ENCODE results near the gene PGF.

Gene PGF

DNA sequence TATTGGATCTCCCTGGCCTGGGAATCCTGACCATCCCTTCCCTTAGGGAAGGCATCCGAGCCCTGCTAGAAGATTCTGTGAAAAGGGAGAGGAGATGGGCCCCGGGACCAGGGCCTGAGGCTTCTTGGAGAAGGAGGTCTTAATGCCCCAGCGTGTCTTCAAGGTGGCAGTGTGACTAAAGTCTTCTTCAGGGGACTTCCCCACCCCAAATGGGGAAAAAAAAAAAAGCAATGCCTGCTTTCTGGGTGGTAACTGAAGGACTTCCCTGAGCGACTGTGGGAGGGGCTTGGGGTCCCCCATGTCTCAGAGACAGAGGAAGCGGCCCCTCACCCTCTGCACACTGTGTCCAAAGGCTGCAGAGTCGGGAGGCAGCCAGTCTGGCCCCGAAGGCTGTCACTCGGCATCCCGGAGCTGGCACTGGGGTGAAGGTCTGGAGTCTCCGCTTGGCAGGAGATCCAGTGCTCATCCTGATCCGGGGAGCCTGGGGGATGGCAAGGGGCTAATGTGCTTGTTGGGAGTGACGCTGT lies 7.8 kb upstream of the PGF start:
- TF ChIP-seq, protein P1, sequence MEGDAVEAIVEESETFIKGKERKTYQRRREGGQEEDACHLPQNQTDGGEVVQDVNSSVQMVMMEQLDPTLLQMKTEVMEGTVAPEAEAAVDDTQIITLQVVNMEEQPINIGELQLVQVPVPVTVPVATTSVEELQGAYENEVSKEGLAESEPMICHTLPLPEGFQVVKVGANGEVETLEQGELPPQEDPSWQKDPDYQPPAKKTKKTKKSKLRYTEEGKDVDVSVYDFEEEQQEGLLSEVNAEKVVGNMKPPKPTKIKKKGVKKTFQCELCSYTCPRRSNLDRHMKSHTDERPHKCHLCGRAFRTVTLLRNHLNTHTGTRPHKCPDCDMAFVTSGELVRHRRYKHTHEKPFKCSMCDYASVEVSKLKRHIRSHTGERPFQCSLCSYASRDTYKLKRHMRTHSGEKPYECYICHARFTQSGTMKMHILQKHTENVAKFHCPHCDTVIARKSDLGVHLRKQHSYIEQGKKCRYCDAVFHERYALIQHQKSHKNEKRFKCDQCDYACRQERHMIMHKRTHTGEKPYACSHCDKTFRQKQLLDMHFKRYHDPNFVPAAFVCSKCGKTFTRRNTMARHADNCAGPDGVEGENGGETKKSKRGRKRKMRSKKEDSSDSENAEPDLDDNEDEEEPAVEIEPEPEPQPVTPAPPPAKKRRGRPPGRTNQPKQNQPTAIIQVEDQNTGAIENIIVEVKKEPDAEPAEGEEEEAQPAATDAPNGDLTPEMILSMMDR (IDR thresholded peaks at IDR 0.05; ENCODE audit: low read depth, low read length, missing control alignments): no peak
- DNase-seq (ENCODE audit: extremely low read depth, low read depth): no peak
- H3K4me3 ChIP-seq (replicated peaks; ENCODE audit: low read depth, low read length): no peak overlapping the region

DNA sequence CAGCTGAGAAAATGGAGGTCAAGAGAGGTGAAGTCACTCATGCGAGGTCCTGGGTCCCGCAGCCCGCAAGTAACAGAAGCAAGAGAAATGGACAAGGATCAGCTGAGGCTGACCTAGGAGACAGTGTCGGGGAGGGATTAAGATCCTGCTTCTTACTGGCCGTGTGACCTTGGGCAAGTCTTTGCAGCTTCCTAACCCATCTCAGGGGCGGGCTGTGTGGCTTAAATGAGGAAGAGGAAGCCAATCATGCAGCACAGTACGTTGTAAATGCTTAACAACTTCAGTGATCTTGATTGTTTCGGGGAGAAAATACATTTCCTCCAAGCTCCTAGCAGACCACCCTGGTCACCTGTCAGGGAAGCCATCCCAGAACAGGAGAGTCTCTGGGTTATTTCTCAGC lies 7.1 kb upstream of the PGF start:
- no peak for DNase-seq (ENCODE audit: extremely low read depth, low read depth)
- TF ChIP-seq, protein P1 (IDR thresholded peaks at IDR 0.05; ENCODE audit: low read depth, low read length, missing control alignments): no peak
- H3K4me3 ChIP-seq (replicated peaks; ENCODE audit: low read depth, low read length): no peak overlapping the region

DNA sequence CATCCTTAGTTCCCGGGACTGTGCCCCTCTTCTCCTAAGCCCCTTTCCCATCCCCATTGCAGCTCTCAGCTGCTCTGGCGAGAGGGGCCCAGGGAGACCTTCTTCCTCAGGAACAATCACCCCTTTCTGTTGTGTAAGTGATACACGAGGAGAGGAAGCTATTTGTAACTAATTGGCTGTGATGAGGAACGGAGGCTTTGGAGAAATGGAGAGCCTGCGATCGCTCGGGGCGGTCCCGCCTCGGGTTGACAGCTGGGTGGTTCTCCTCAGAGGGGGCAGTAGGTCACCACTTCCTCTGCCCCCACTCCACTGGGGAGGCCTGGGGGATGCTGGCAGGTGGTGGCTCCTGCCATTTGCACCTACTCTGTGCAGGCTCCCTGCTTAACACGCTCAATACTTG lies 6.6 kb upstream of the PGF start:
- no peak overlapping the region for H3K4me3 ChIP-seq (replicated peaks; ENCODE audit: low read depth, low read length)
- DNase-seq (ENCODE audit: extremely low read depth, low read depth): no peak
- TF ChIP-seq, protein P1 (IDR thresholded peaks at IDR 0.05; ENCODE audit: low read depth, low read length, missing control alignments): no peak

DNA sequence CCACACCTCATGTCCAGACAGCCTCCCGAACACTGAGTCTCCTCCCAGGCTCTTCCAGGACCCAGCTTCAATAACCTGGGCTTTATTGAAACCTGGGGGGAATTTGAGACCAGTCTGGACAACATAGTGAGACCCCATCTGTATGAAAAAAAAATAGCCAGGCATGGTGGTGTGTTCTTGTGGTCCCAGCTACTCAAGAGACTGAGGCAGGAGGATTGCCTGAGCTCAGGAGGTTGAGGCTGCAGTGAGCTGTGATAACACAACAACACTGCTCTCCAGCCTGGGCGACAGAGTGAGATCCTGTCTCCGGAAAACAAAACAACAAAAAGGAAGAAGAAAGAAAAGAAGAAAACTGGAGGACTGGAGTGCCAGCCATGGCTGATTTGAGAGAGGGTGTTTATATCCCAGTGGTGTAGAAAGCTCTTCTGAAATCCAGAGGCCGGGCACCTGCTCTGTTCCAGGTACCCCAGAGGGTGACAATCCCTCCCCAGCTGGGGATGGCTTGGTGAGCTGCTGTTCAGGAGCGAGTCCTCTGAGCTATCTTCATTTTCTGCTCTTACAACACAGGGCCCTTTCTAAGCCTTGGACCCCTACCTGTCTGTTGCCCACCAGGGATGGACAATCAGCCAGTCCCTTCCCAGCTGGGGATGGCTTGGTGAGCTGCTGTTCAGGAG lies 6.0 kb upstream of the PGF start:
- no peak overlapping the region for H3K4me3 ChIP-seq (replicated peaks; ENCODE audit: low read depth, low read length)
- DNase-seq (ENCODE audit: extremely low read depth, low read depth): no peak
- TF ChIP-seq, protein P1 (IDR thresholded peaks at IDR 0.05; ENCODE audit: low read depth, low read length, missing control alignments): no peak

DNA sequence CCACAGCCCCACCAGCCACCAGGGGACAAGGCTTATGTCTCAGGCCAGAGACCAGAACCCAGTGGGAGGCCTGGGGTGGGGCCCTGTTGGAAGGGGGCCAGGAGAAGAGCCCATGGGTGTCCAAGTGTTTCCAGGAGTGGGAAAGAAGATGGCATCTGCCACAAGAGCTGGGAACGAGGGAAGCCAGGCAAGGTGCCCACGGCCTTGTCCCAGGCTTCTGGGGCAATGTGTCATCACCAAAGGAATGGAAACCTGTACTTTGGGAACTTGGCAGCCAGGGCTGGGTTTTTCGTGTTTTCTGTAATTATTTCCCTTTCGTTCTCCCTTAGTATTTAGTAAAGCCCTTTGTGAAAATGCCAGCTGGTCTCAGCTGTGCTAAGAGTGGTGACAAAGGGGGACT lies 5.3 kb upstream of the PGF start:
- TF ChIP-seq, protein P1 (IDR thresholded peaks at IDR 0.05; ENCODE audit: low read depth, low read length, missing control alignments): no peak
- no peak for DNase-seq (ENCODE audit: extremely low read depth, low read depth)
- no peak overlapping the region for H3K4me3 ChIP-seq (replicated peaks; ENCODE audit: low read depth, low read length)

DNA sequence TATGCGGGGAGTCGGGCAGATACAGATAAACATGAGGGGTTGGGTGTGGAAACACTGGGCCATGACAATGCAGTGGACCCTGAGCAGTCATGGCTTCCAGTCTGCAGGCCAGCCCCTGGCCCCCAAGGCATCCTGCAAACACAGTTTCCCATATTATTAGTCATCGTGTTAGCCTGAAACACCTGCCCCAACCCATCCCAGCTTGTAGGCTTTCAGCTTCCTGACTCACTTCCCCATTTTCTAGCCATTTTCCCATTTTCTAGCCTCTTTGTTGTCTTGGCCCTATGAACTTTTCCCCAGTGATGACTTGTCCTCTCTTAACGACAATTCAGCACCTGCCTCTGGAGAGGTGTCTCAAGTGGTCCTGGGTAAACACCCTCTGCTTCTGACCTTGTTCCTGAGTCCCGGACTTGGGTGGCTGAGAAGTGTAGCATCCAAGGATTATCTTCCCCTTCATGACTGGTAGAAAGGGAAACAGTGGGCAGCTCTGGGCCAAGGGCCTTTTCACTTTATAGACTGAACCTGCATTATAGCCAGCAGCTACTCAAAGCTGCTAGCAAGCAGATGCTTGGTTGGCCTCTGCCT lies 4.3 kb upstream of the PGF start:
- H3K4me3 ChIP-seq (replicated peaks; ENCODE audit: low read depth, low read length): no peak overlapping the region
- DNase-seq (ENCODE audit: extremely low read depth, low read depth): no peak
- TF ChIP-seq, protein P1 (IDR thresholded peaks at IDR 0.05; ENCODE audit: low read depth, low read length, missing control alignments): no peak

All from HFF-Myc (cell line).